ENCODE data around the gene GPR61. TPM values are rescaled to one million over a fixed set of nuclear protein-coding genes. Genes with fewer than 3 reads are reported as not detected.

The GPR61 gene
- total and polyA plus RNA-seq, 12 donors = 0.11 to 4.9 (median 0.63) TPM; not detected in 2

DNA sequence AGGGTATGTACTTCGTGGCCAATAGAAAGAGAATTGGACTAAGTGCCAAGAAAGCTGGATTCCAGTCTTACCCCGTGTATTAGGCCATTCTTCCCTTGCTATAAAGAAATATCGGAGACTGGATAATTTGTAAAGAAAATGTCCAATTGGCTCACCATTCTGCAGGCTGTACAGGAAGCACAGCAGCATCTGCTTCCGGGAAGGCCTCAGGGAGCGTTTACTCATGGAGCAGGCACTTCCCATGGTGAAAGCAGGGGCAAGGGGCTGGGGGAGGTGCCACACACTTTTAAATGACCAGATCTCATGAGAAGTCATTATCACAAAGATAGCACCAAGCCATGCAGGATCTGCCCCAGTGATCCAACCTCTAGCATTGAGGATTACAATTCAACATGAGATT lies 22.3 kb upstream of the GPR61 start:
- peaks cover 10 to 14% of the 10 kb centered on the region in 2 donors for H3K4me1 ChIP-seq (replicated peaks in 1 of 2)
- no peak overlapping the region for H3K4me3 ChIP-seq
- TF ChIP-seq POLR2A (IDR thresholded peaks at IDR 0.05) = no peak
- TF ChIP-seq, protein P1, sequence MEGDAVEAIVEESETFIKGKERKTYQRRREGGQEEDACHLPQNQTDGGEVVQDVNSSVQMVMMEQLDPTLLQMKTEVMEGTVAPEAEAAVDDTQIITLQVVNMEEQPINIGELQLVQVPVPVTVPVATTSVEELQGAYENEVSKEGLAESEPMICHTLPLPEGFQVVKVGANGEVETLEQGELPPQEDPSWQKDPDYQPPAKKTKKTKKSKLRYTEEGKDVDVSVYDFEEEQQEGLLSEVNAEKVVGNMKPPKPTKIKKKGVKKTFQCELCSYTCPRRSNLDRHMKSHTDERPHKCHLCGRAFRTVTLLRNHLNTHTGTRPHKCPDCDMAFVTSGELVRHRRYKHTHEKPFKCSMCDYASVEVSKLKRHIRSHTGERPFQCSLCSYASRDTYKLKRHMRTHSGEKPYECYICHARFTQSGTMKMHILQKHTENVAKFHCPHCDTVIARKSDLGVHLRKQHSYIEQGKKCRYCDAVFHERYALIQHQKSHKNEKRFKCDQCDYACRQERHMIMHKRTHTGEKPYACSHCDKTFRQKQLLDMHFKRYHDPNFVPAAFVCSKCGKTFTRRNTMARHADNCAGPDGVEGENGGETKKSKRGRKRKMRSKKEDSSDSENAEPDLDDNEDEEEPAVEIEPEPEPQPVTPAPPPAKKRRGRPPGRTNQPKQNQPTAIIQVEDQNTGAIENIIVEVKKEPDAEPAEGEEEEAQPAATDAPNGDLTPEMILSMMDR (IDR thresholded peaks at IDR 0.05) = no peak
- H3K36me3 ChIP-seq (replicated peaks in 1 of 2) = no peaks in the 10 kb centered on the region
- WGBS, 4 donors = 83 to 88% (median 85%) methylated on average over 5 of the region's 5 CpGs
- H3K27ac ChIP-seq = no peak overlapping the region
- H3K9me3 ChIP-seq (replicated peaks in 1 of 3) = no peaks in the 10 kb centered on the region
- DNase-seq = no peak
- intact Hi-C loops (cut with DNase I) = no loop called here
- no peaks in the 10 kb centered on the region for H3K27me3 ChIP-seq

- H3K9me3 ChIP-seq (replicated peaks in 1 of 3) = no peaks in the 10 kb centered on the region
- H3K27ac ChIP-seq = peak overlapping the region in 1 of 5 donors; percentile 17
- intact Hi-C loops (cut with DNase I) = no loop called here
- no peak overlapping the region for H3K4me3 ChIP-seq
- peak in 3 of 7 donors; percentile 46 to 52 (median 47) for DNase-seq
- WGBS, 4 donors = 38 to 57% (median 45%) methylated on average over 13 to 14 of the region's 14 CpGs
- peaks cover 10 to 14% of the 10 kb centered on the region in 2 donors for H3K4me1 ChIP-seq (replicated peaks in 1 of 2)
- no peaks in the 10 kb centered on the region for H3K27me3 ChIP-seq
- no peak for TF ChIP-seq POLR2A (IDR thresholded peaks at IDR 0.05)
- TF ChIP-seq, protein P1 (IDR thresholded peaks at IDR 0.05) = no peak
- no peaks in the 10 kb centered on the region for H3K36me3 ChIP-seq (replicated peaks in 1 of 2)
These were observed 18.4 kb upstream of the GPR61 start for GRCh38 chr1:109521002-109521951.

- Histone ChIP-seq H3K4me3 (no peak overlapping the region), H3K27me3 (no peaks in the 10 kb centered on the region), H3K9me3 (replicated peaks in 1 of 3) (no peaks in the 10 kb centered on the region), H3K27ac (peak overlapping the region in 1 of 5 donors; percentile 17), H3K4me1 (replicated peaks in 1 of 2) (peaks cover 10 to 14% of the 10 kb centered on the region in 2 donors), H3K36me3 (replicated peaks in 1 of 2) (no peaks in the 10 kb centered on the region)
- WGBS, 4 donors = 86 to 96% (median 89%) methylated on average over 7 of the region's 7 CpGs
- intact Hi-C loops (cut with DNase I) = no loop called here
- DNase-seq = no peak
- TF ChIP-seq, protein P1 (IDR thresholded peaks at IDR 0.05) = no peak
- TF ChIP-seq POLR2A (IDR thresholded peaks at IDR 0.05) = no peak
These were observed 17.6 kb upstream of the GPR61 start for GRCh38 chr1:109522026-109522425.

DNA sequence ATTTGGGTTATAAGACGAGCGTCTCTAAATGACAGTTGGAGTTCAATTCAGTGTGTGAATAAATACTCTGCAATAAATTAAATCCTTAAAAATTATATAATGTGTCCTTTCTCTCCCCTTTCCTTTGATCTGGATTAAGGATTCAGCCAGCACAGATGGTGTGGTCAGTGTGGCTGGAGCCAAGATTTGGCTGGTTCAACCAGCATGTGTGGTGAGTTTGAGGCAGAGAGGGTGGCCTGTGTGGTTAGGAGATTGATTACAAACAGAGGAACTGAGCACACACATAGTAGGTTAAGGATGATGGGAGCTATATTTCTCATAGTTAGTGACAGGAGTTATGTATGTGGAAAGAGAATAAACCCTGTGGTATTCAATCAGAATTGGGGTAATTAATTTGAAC lies 16.0 kb upstream of the GPR61 start:
- TF ChIP-seq POLR2A (IDR thresholded peaks at IDR 0.05) = no peak
- TF ChIP-seq, protein P1 (IDR thresholded peaks at IDR 0.05) = no peak
- H3K27ac ChIP-seq = no peak overlapping the region
- H3K36me3 ChIP-seq (replicated peaks in 1 of 2) = no peaks in the 10 kb centered on the region
- no peaks in the 10 kb centered on the region for H3K27me3 ChIP-seq
- no peaks in the 10 kb centered on the region for H3K9me3 ChIP-seq (replicated peaks in 1 of 3)
- DNase-seq = no peak
- peaks cover 10 to 14% of the 10 kb centered on the region in 2 donors for H3K4me1 ChIP-seq (replicated peaks in 1 of 2)
- H3K4me3 ChIP-seq = no peak overlapping the region
- intact Hi-C loops (cut with DNase I) = no loop called here
- WGBS, 4 donors = 87 to 94% (median 90%) methylated on average over 2 of the region's 2 CpGs
